Measurements from ENCODE around the gene PFDN1.
A peak's percentile ranks its signal among the peaks of the same experiment; 100 is the strongest.

Gene PFDN1

GRCh38 chr5:140245926-140246325 lies 57.0 kb downstream of the PFDN1 start:
- no peak for DNase-seq
- in situ Hi-C loops (cut with MboI; ENCODE audit: low pct_unique_long_range_greater_than_20kb, low sequenced_read_pairs), result loop anchor here (10.0 to 25.0 kb wide), 2 partner anchors 109 to 466 kb away; partner anchors contain the start of gene ZMAT2

GRCh38 chr5:140245341-140245740 lies 57.6 kb downstream of the PFDN1 start:
- in situ Hi-C loops (cut with MboI; ENCODE audit: low pct_unique_long_range_greater_than_20kb, low sequenced_read_pairs), result loop anchor here (10.0 to 25.0 kb wide), 2 partner anchors 109 to 467 kb away; partner anchors contain the start of gene ZMAT2
- DNase-seq, result peak; percentile 69

- DNase-seq, result peak; percentile 83
- in situ Hi-C loops (cut with MboI; ENCODE audit: low pct_unique_long_range_greater_than_20kb, low sequenced_read_pairs), result loop anchor here (10.0 to 25.0 kb wide), 2 partner anchors 110 to 468 kb away; partner anchors contain the start of gene ZMAT2
Measured at GRCh38 chr5:140244525-140245025, 58.3 kb downstream of the PFDN1 start.

- in situ Hi-C loops (cut with MboI; ENCODE audit: low pct_unique_long_range_greater_than_20kb, low sequenced_read_pairs), result loop anchor here (10.0 to 25.0 kb wide), 2 partner anchors 111 to 469 kb away; partner anchors contain the start of gene ZMAT2
Measured at GRCh38 chr5:140243706-140244250, 59.1 kb downstream of the PFDN1 start.

GRCh38 chr5:140242890-140243585 lies 59.9 kb downstream of the PFDN1 start:
- no peak for DNase-seq
- in situ Hi-C loops (cut with MboI; ENCODE audit: low pct_unique_long_range_greater_than_20kb, low sequenced_read_pairs), result loop anchor here (10.0 to 25.0 kb wide), 2 partner anchors 112 to 469 kb away; partner anchors contain the start of gene ZMAT2

More at GRCh38 chr5:140243706-140244250, 59.1 kb downstream of the PFDN1 start:
- DNase-seq, result no peak

- in situ Hi-C loops (cut with MboI; ENCODE audit: low pct_unique_long_range_greater_than_20kb, low sequenced_read_pairs), result loop anchor here (10.0 to 25.0 kb wide), 2 partner anchors 113 to 470 kb away; partner anchors contain the start of gene ZMAT2
- peak; percentile 18 for DNase-seq
Measured at GRCh38 chr5:140242099-140242498, 60.8 kb downstream of the PFDN1 start.

- peak; percentile 12 for DNase-seq
- in situ Hi-C loops (cut with MboI; ENCODE audit: low pct_unique_long_range_greater_than_20kb, low sequenced_read_pairs), result loop anchor here (10.0 to 25.0 kb wide), 2 partner anchors 114 to 471 kb away; partner anchors contain the start of gene ZMAT2
Measured at GRCh38 chr5:140240987-140241706, 61.8 kb downstream of the PFDN1 start.

- in situ Hi-C loops (cut with MboI; ENCODE audit: low pct_unique_long_range_greater_than_20kb, low sequenced_read_pairs), result loop anchor here (10.0 to 25.0 kb wide), 2 partner anchors 115 to 472 kb away; partner anchors contain the start of gene ZMAT2
Measured at GRCh38 chr5:140239939-140240700, 62.8 kb downstream of the PFDN1 start.

GRCh38 chr5:140239461-140239860 lies 63.4 kb downstream of the PFDN1 start:
- no peak for DNase-seq
- in situ Hi-C loops (cut with MboI; ENCODE audit: low pct_unique_long_range_greater_than_20kb, low sequenced_read_pairs), result loop anchor here (25.0 kb wide), 1 partner anchor 473 kb away; the partner anchor contains the start of gene ZMAT2

More at GRCh38 chr5:140239939-140240700, 62.8 kb downstream of the PFDN1 start:
- DNase-seq, result peak; percentile 70

GRCh38 chr5:140238756-140239155 lies 64.1 kb downstream of the PFDN1 start:
- in situ Hi-C loops (cut with MboI; ENCODE audit: low pct_unique_long_range_greater_than_20kb, low sequenced_read_pairs), result loop anchor here (25.0 kb wide), 1 partner anchor 474 kb away; the partner anchor contains the start of gene ZMAT2
- no peak for DNase-seq

- in situ Hi-C loops (cut with MboI; ENCODE audit: low pct_unique_long_range_greater_than_20kb, low sequenced_read_pairs), result loop anchor here (25.0 kb wide), 1 partner anchor 475 kb away; the partner anchor contains the start of gene ZMAT2
- DNase-seq, result no peak
Measured at GRCh38 chr5:140236891-140237598, 65.9 kb downstream of the PFDN1 start.

- DNase-seq, result no peak
- in situ Hi-C loops (cut with MboI; ENCODE audit: low pct_unique_long_range_greater_than_20kb, low sequenced_read_pairs), result loop anchor here (25.0 kb wide), 1 partner anchor 476 kb away; the partner anchor contains the start of gene ZMAT2
Measured at GRCh38 chr5:140235791-140236551, 66.9 kb downstream of the PFDN1 start.

- in situ Hi-C loops (cut with MboI; ENCODE audit: low pct_unique_long_range_greater_than_20kb, low sequenced_read_pairs), result loop anchor here (25.0 kb wide), 1 partner anchor 478 kb away; the partner anchor contains the start of gene ZMAT2
- no peak for DNase-seq
Measured at GRCh38 chr5:140234377-140234989, 68.4 kb downstream of the PFDN1 start.

GRCh38 chr5:140232731-140233130 lies 70.2 kb downstream of the PFDN1 start:
- DNase-seq, result no peak
- in situ Hi-C loops (cut with MboI; ENCODE audit: low pct_unique_long_range_greater_than_20kb, low sequenced_read_pairs), result loop anchor here (25.0 kb wide), 1 partner anchor 480 kb away; the partner anchor contains the start of gene ZMAT2

GRCh38 chr5:140230373-140230772 lies 72.5 kb downstream of the PFDN1 start:
- in situ Hi-C loops (cut with MboI; ENCODE audit: low pct_unique_long_range_greater_than_20kb, low sequenced_read_pairs), result loop anchor here (25.0 kb wide), 1 partner anchor 482 kb away; the partner anchor contains the start of gene ZMAT2
- DNase-seq, result no peak

GRCh38 chr5:140228364-140228837 lies 74.5 kb downstream of the PFDN1 start:
- in situ Hi-C loops (cut with MboI; ENCODE audit: low pct_unique_long_range_greater_than_20kb, low sequenced_read_pairs), result loop anchor here (25.0 kb wide), 1 partner anchor 484 kb away; the partner anchor contains the start of gene ZMAT2
- no peak for DNase-seq

Measured in KBM-7 (cell line).